Measurements from ENCODE around the gene ANKS3. TPM values are rescaled to one million over a fixed set of nuclear protein-coding genes. Genes with fewer than 3 reads are reported as not detected.

Gene ANKS3
- total RNA-seq, 2 donors from 2014 or later = 6.7 to 13.5 TPM

- no peak for TF ChIP-seq CTCF (IDR thresholded peaks at IDR 0.05)
- H3K9me3 ChIP-seq = no peaks in the 10 kb centered on the region
- H3K4me3 ChIP-seq = no peak overlapping the region
- H3K27me3 ChIP-seq = no peaks in the 10 kb centered on the region
- H3K27ac ChIP-seq = no peak overlapping the region
- peaks cover 17% of the 10 kb centered on the region for H3K36me3 ChIP-seq
- H3K4me1 ChIP-seq = no peaks in the 10 kb centered on the region
- DNase-seq (ENCODE audit: low spot score) = no peak
Observed at GRCh38 chr16:4718466-4718865, 15.6 kb downstream of the ANKS3 start.

- H3K27me3 ChIP-seq = no peaks in the 10 kb centered on the region
- peaks cover 19% of the 10 kb centered on the region for H3K36me3 ChIP-seq
- TF ChIP-seq CTCF (IDR thresholded peaks at IDR 0.05) = no peak
- DNase-seq (ENCODE audit: low spot score) = no peak
- H3K9me3 ChIP-seq = no peaks in the 10 kb centered on the region
- H3K4me1 ChIP-seq = no peaks in the 10 kb centered on the region
- H3K4me3 ChIP-seq = no peak overlapping the region
- H3K27ac ChIP-seq = no peak overlapping the region
Observed at GRCh38 chr16:4714996-4715395, 19.1 kb downstream of the ANKS3 start.

GRCh38 chr16:4713663-4714501 lies 20.2 kb downstream of the ANKS3 start:
- Histone ChIP-seq H3K27ac (no peak overlapping the region), H3K4me3 (no peak overlapping the region), H3K27me3 (no peaks in the 10 kb centered on the region), H3K36me3 (peaks cover 27% of the 10 kb centered on the region), H3K4me1 (no peaks in the 10 kb centered on the region), H3K9me3 (no peaks in the 10 kb centered on the region)
- no peak for TF ChIP-seq CTCF (IDR thresholded peaks at IDR 0.05)
- DNase-seq (ENCODE audit: low spot score) = no peak

- no peaks in the 10 kb centered on the region for H3K4me1 ChIP-seq
- no peak for DNase-seq (ENCODE audit: low spot score)
- H3K36me3 ChIP-seq = peaks cover 42% of the 10 kb centered on the region
- H3K27me3 ChIP-seq = no peaks in the 10 kb centered on the region
- TF ChIP-seq CTCF (IDR thresholded peaks at IDR 0.05) = no peak
- no peak overlapping the region for H3K4me3 ChIP-seq
- H3K27ac ChIP-seq = no peak overlapping the region
- no peaks in the 10 kb centered on the region for H3K9me3 ChIP-seq
Observed at GRCh38 chr16:4709481-4709880, 24.6 kb downstream of the ANKS3 start.

- peaks cover 50% of the 10 kb centered on the region for H3K36me3 ChIP-seq
- no peak overlapping the region for H3K27ac ChIP-seq
Observed at GRCh38 chr16:4706871-4707270, 27.2 kb downstream of the ANKS3 start.

More at GRCh38 chr16:4706871-4707270, 27.2 kb downstream of the ANKS3 start:
- no peak overlapping the region for H3K4me3 ChIP-seq
- TF ChIP-seq CTCF (IDR thresholded peaks at IDR 0.05) = no peak
- no peaks in the 10 kb centered on the region for H3K27me3 ChIP-seq
- no peaks in the 10 kb centered on the region for H3K9me3 ChIP-seq
- DNase-seq (ENCODE audit: low spot score) = no peak
- H3K4me1 ChIP-seq = no peaks in the 10 kb centered on the region
